HepG2 (cell line): ENCODE measurements around the gene ZNF678. TPM values are rescaled to one million over a fixed set of nuclear protein-coding genes. Genes with fewer than 3 reads are reported as not detected.
A peak's percentile ranks its signal among the peaks of the same experiment; 100 is the strongest.

Experiments used
- ATAC-seq: fragments of 200-7000 bp; cut with Tn5 transposase; 3 replicates; pipeline ENCODE4 v1.9.1; 2020; ENCODE audit warnings: mild to moderate bottlenecking, moderate library complexity
- BruUV-seq: library from RNA; stranded (reverse); fragments of 400-500 nt; replicated peaks from 2 replicates; lab custom pipeline; 2021; lab: Mats Ljungman, UMichigan
- CTCF ChIA-PET: fragments of 300-600 bp; formaldehyde crosslinking; extraction: SDS; loops from one replicate; lab custom pipeline; 2021; ENCODE audit warnings: low total read pairs, inconsistent platforms, low intra/inter-chr PET ratio; lab: Yijun Ruan, JAX
- POLR2A ChIA-PET: fragments of 350-600 bp; sonication (Branson Sonifier 250); formaldehyde crosslinking; loops from one replicate; lab custom pipeline; 2020; ENCODE audit warnings: antibody characterized with exemption, inconsistent platforms; lab: Yijun Ruan, JAX
- DNase-seq: peaks from one replicate; pipeline ENCODE4 v3.0.0-alpha.2; 2015; ENCODE audit warnings: low spot score
- FAIRE-seq: peaks from 3 replicates; lab custom pipeline; 2011; peaks lifted over from hg19 to GRCh38; lab: Jason Lieb, UNC
- H2AFZ ChIP-seq: one replicate; pipeline ENCODE4 v1.6.1; 2011; ENCODE audit warnings: low read length, inconsistent platforms
- H3K27ac ChIP-seq: fragments of 300-600 bp; 3 replicates; pipeline ENCODE4 v1.8.0; 2011; ENCODE audit warnings: mixed run types, mild to moderate bottlenecking, mixed read lengths, low read length, inconsistent platforms; ENCODE audit not compliant: insufficient read depth; ENCODE audit errors: extremely low read length
- H3K27me3 ChIP-seq, 2 experiments: fragments of 200-600 bp in 1 of 2; 2 replicates in 1 of 2; 3 replicates in 1 of 2; pipeline versions ENCODE4 v1.6.0 to v1.8.0; 2011; ENCODE audit warnings: low read length in 2 of 2, mild to moderate bottlenecking in 2 of 2, moderate library complexity in 2 of 2, inconsistent platforms in 1 of 2; ENCODE audit not compliant: insufficient read depth in 2 of 2, control insufficient read depth in 1 of 2
- H3K36me3 ChIP-seq, 2 experiments: fragments of 200-600 bp in 1 of 2; replicated peaks in 1 of 2; 2 replicates in 1 of 2; 3 replicates in 1 of 2; pipeline versions ENCODE4 v1.5.1 to v1.8.0; 2011; ENCODE audit warnings: low read length in 2 of 2, inconsistent platforms in 1 of 2; ENCODE audit not compliant: insufficient read depth in 2 of 2, control insufficient read depth in 1 of 2
- H3K4me1 ChIP-seq: 2 replicates; pipeline ENCODE4 v1.5.1; 2012; ENCODE audit warnings: low read length, inconsistent platforms; ENCODE audit not compliant: insufficient read depth
- H3K4me2 ChIP-seq: 2 replicates; pipeline ENCODE4 v1.6.0; 2011; ENCODE audit warnings: low read depth, low read length, inconsistent platforms
- H3K4me3 ChIP-seq, 3 experiments: fragments of 200-600 bp in 1 of 3; sonication (generic), shearing (Covaris generic) in 1 of 3; replicated peaks in 1 of 3; 2 replicates each; pipeline ENCODE4 v1.5.1; 2011 to 2016; ENCODE audit warnings: low read length in 3 of 3, inconsistent platforms in 2 of 3, low read depth in 2 of 3, mild to moderate bottlenecking in 2 of 3, control low read depth in 1 of 3, mixed read lengths in 1 of 3; ENCODE audit not compliant: insufficient read depth in 1 of 3
- H3K79me2 ChIP-seq: one replicate; pipeline ENCODE4 v1.6.1; 2011; ENCODE audit warnings: low read length, inconsistent platforms; ENCODE audit not compliant: insufficient read depth
- H3K9ac ChIP-seq: 2 replicates; pipeline ENCODE4 v1.6.0; 2011; ENCODE audit warnings: mild to moderate bottlenecking, low read depth, low read length, inconsistent platforms; ENCODE audit not compliant: insufficient read depth
- H3K9me3 ChIP-seq: 2 replicates; pipeline ENCODE4 v1.5.1; 2012; ENCODE audit warnings: mild to moderate bottlenecking, low read length
- H4K20me1 ChIP-seq: 2 replicates; pipeline ENCODE4 v1.6.0; 2011; ENCODE audit warnings: inconsistent platforms, mild to moderate bottlenecking, low read length, moderate library complexity; ENCODE audit not compliant: insufficient read depth
- MXD4 ChIP-seq: IDR thresholded peaks from 2 replicates; pipeline ENCODE4 v1.6.1; 2016; ENCODE audit warnings: mild to moderate bottlenecking, missing biosample characterization, missing genetic modification reagents
- MYPOP ChIP-seq: sonication (generic); formaldehyde crosslinking; IDR thresholded peaks from 2 replicates; pipeline ENCODE4 v1.8.1; 2023; ENCODE audit warnings: mild to moderate bottlenecking, moderate library complexity, missing genetic modification reagents
- NFIB ChIP-seq: sonication (generic); formaldehyde crosslinking; IDR thresholded peaks from 2 replicates; pipeline ENCODE4 v1.9.0; 2021; ENCODE audit warnings: missing genetic modification reagents, mild to moderate bottlenecking, borderline replicate concordance
- SIX4 ChIP-seq: sonication (generic); formaldehyde crosslinking; IDR thresholded peaks from 2 replicates; pipeline ENCODE4 v1.4.0; 2020; ENCODE audit warnings: missing genetic modification reagents
- STAT6 ChIP-seq: sonication (generic); formaldehyde crosslinking; IDR thresholded peaks from 2 replicates; pipeline ENCODE4 v1.4.0; 2020; ENCODE audit warnings: missing genetic modification reagents, mild to moderate bottlenecking, borderline replicate concordance
- ZFP36L2 ChIP-seq: sonication (generic); formaldehyde crosslinking; IDR thresholded peaks from 2 replicates; pipeline ENCODE4 v1.4.0; 2020; ENCODE audit warnings: missing genetic modification reagents
- ZNF275 ChIP-seq: sonication (generic); formaldehyde crosslinking; IDR thresholded peaks from 2 replicates; pipeline ENCODE4 v1.8.0; 2022; ENCODE audit warnings: missing genetic modification reagents, mild to moderate bottlenecking, inconsistent platforms, borderline replicate concordance
- ZNF598 ChIP-seq: sonication (generic); formaldehyde crosslinking; IDR thresholded peaks from 2 replicates; pipeline ENCODE4 v1.5.1; 2020; ENCODE audit warnings: mild to moderate bottlenecking, missing genetic modification reagents, borderline replicate concordance
- WGBS: methylation state at CpG from one replicate; pipeline ENCODE4 v1.1.6; 2017; ENCODE audit warnings: low lambda C conversion rate; 5-methylcytosine and 5-hydroxymethylcytosine counted together
- in situ Hi-C: cut with HindIII; loops from 2 replicates; pipeline ENCODE4 v1.10.0; 2017; ENCODE audit warnings: low pct_unique_long_range_greater_than_20kb; ENCODE audit not compliant: extremely low pct_ligation_motif_present
- intact Hi-C: fragments of 100-400 bp; cut with micrococcal nuclease; formaldehyde crosslinking; loops from one replicate; pipeline ENCODE4 v1.10.0; 2022; ENCODE audit not compliant: unreplicated experiment
- polyA plus RNA-seq, 8 experiments: library from polyadenylated mRNA; depleted of rRNA in 3 of 8; stranded (reverse) in 7 of 8; unstranded in 1 of 8; fragments of >200 nt; fragmentation: Illumina TruSeq in 4 of 8; extraction: Trizol in 4 of 8; gene quantifications; 2 replicates each; pipeline versions ENCODE4 v1.2.1 to v1.2.3, GENCODE V29; 2011 to 2016; ENCODE audit warnings: low read depth in 4 of 8, missing spikeins in 1 of 8, mixed read lengths in 1 of 8; ENCODE audit not compliant: insufficient read depth in 1 of 8
- total RNA-seq, 5 experiments: library from RNA; depleted of rRNA; stranded (reverse); fragments of >200 nt; fragmentation: Illumina TruSeq; extraction: Trizol; gene quantifications; 2 replicates each; pipeline ENCODE4 v1.2.3, GENCODE V29; 2016; ENCODE audit warnings: low read depth in 1 of 5

ZNF678 gene
- total and polyA plus RNA-seq, 2 of the 13 experiments (the other 11 are each of a cell fraction or from before 2014, with no cell fraction given) = 2.0 to 7.6 TPM

- TF ChIP-seq SIX4 (CRISPR knock-in tag) (0 out of 2 replicates have a peak, but pooled peaks have one; percentile 33), MXD4 (CRISPR knock-in tag) (peak; percentile 64; the same call in 1 of the 2 replicates), MYPOP (peak; percentile 80; the same call in 1 of the 2 replicates)
Measured at GRCh38 chr1:227542153-227543120, 20.9 kb upstream of the ZNF678 start (continued).

- no peaks in the 10 kb centered on the region for H3K36me3 ChIP-seq
- H2AFZ ChIP-seq = no peak overlapping the region
- intact Hi-C loops = no loop called here
- CTCF ChIA-PET = interaction anchor here (0.7 kb wide), 1 partner anchor 62 kb away, joined by 4 read pairs; no protein-coding TSS in a partner anchor
- no peaks in the 10 kb centered on the region for H4K20me1 ChIP-seq
- in situ Hi-C loops = no loop called here
- no peak overlapping the region for H3K4me3 ChIP-seq
- ATAC-seq (no peak), DNase-seq (no peak), FAIRE-seq (no peak)
- BruUV-seq = no TSS peak
- no peak overlapping the region for H3K27ac ChIP-seq
- H3K4me1 ChIP-seq = peaks cover 27% of the 10 kb centered on the region
- no peak overlapping the region for H3K9ac ChIP-seq
- H3K79me2 ChIP-seq = no peaks in the 10 kb centered on the region
- POLR2A ChIA-PET = interaction anchor here (2.2 kb wide), 1 partner anchor 20 kb away, joined by 11 read pairs; the partner anchor contains the start of gene ZNF678
- 77% methylated on average over 8 of the region's 14 CpGs for WGBS
- H3K9me3 ChIP-seq = no peaks in the 10 kb centered on the region
- H3K4me2 ChIP-seq = no peak overlapping the region
- no peaks in the 10 kb centered on the region; a peak in 1 of 5 replicates for H3K27me3 ChIP-seq
- TF ChIP-seq ZNF598 (CRISPR knock-in tag) (no peak), ZFP36L2 (CRISPR knock-in tag) (no peak), STAT6 (CRISPR knock-in tag) (no peak), ZNF275 (CRISPR knock-in tag) (no peak), NFIB (CRISPR knock-in tag) (no peak)
Measured at GRCh38 chr1:227543283-227544066, 19.9 kb upstream of the ZNF678 start.
